Endothelial cell of umbilical vein (primary cell): ENCODE measurements around the gene ZPBP2.

Experiments
- EZH2 ChIP-seq: IDR thresholded peaks from 2 replicates; pipeline ENCODE4 v1.6.1; 2012; ENCODE audit warnings: borderline replicate concordance, low read depth, mild to moderate bottlenecking, moderate library complexity, low read length, inconsistent platforms; ENCODE audit not compliant: severe bottlenecking
- FOS ChIP-seq: IDR thresholded peaks from 2 replicates; pipeline ENCODE4 v1.6.1; 2011; ENCODE audit warnings: mild to moderate bottlenecking, low read length, moderate library complexity, borderline replicate concordance; ENCODE audit not compliant: insufficient read depth
- GATA2 ChIP-seq: IDR thresholded peaks from 2 replicates; pipeline ENCODE4 v1.7.0; 2011; ENCODE audit warnings: low read depth, mild to moderate bottlenecking, moderate library complexity, mixed read lengths, low read length; ENCODE audit not compliant: insufficient read length, insufficient read depth
- JUN ChIP-seq: IDR thresholded peaks from 2 replicates; pipeline ENCODE4 v1.6.1; 2011; ENCODE audit warnings: borderline replicate concordance, low read depth; ENCODE audit not compliant: insufficient read length, insufficient read depth
- MYC ChIP-seq: IDR thresholded peaks from one replicate; pipeline ENCODE4 v1.6.1; 2011; ENCODE audit warnings: mild to moderate bottlenecking, low read depth, low read length
- POLR2A ChIP-seq: IDR thresholded peaks from 2 replicates; pipeline ENCODE4 v1.6.1; 2012; ENCODE audit warnings: low read depth, mild to moderate bottlenecking, control low read depth, low read length
- POLR2AphosphoS5 ChIP-seq: IDR thresholded peaks from 2 replicates; pipeline ENCODE4 v1.6.1; 2012; ENCODE audit warnings: low read depth, mild to moderate bottlenecking, control low read depth, low read length, moderate library complexity; ENCODE audit not compliant: insufficient read depth
- TF ChIP-seq, protein P1 (sequence below), 2 donors: IDR thresholded peaks; 1 replicate in 1 of 2; 2 replicates in 1 of 2; pipeline ENCODE4 v1.5.1; 2011; ENCODE audit warnings: low read length in 2 of 2, mild to moderate bottlenecking in 2 of 2, moderate library complexity in 2 of 2, control low read depth in 1 of 2, inconsistent platforms in 1 of 2, low read depth in 1 of 2; ENCODE audit not compliant: insufficient read depth in 1 of 2; ENCODE audit errors: extremely low read depth in 1 of 2
- TF ChIP-seq, protein P2 (sequence below): IDR thresholded peaks from 2 replicates; pipeline ENCODE4 v1.6.1; 2011; ENCODE audit not compliant: insufficient read depth, insufficient read length

DNA sequence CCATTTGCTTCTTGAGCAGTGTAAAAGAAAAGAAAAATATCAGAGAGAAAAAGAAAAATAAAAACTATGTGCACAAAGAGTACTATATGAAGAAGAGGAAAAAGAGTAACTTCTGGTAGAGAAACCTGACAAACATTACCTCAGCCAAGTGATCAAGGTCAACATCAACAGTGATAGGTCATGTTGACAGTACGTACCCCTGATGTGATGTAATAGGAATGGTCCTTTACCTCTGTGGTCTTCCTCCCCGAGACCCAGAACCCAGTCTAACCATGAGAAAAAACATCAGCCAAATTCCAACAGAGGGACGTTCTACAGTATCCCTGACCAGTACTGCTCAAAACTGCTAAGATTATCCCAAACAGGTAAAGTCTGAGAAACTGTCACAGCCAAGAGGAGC, 46.0 kb downstream of the ZPBP2 start:
- TF ChIP-seq, protein P1, sequence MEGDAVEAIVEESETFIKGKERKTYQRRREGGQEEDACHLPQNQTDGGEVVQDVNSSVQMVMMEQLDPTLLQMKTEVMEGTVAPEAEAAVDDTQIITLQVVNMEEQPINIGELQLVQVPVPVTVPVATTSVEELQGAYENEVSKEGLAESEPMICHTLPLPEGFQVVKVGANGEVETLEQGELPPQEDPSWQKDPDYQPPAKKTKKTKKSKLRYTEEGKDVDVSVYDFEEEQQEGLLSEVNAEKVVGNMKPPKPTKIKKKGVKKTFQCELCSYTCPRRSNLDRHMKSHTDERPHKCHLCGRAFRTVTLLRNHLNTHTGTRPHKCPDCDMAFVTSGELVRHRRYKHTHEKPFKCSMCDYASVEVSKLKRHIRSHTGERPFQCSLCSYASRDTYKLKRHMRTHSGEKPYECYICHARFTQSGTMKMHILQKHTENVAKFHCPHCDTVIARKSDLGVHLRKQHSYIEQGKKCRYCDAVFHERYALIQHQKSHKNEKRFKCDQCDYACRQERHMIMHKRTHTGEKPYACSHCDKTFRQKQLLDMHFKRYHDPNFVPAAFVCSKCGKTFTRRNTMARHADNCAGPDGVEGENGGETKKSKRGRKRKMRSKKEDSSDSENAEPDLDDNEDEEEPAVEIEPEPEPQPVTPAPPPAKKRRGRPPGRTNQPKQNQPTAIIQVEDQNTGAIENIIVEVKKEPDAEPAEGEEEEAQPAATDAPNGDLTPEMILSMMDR (IDR thresholded peaks at IDR 0.05; ENCODE audit: extremely low read depth in 1 of 2, insufficient read depth in 1 of 2, low read depth in 1 of 2, low read length in 2 of 2) = no peak
- TF ChIP-seq POLR2A (no peak), POLR2AphosphoS5 (no peak), JUN (no peak), EZH2 (no peak), FOS (no peak), GATA2 (no peak), MYC (no peak)
- TF ChIP-seq, protein P2, sequence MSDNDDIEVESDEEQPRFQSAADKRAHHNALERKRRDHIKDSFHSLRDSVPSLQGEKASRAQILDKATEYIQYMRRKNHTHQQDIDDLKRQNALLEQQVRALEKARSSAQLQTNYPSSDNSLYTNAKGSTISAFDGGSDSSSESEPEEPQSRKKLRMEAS = no peak
